ENCODE measurements around the gene LRFN4. TPM values are rescaled to one million over a fixed set of nuclear protein-coding genes. Genes with fewer than 3 reads are reported as not detected.
"Not testable (repeated sequence)": the region's sequence is repeated elsewhere in the genome, so short reads cannot be mapped to it uniquely, and the experiment has no call there.

Gene LRFN4
- total RNA-seq, 1 donor from 2014 or later, result 19.6 TPM

- peaks cover 4% of the 10 kb centered on the region for H3K36me3 Mint-ChIP-seq (ENCODE audit: insufficient read depth)
- H3K4me1 Mint-ChIP-seq (ENCODE audit: low read depth), result no peaks in the 10 kb centered on the region
- no peak for TF ChIP-seq CTCF (IDR thresholded peaks at IDR 0.05; ENCODE audit: unreplicated experiment)
- peak overlapping the region; percentile 24 for H3K27ac Mint-ChIP-seq
- no peaks in the 10 kb centered on the region for H3K9me3 Mint-ChIP-seq (ENCODE audit: low read depth)
- no peak for DNase-seq (ENCODE audit: low spot score, unreplicated experiment)
- no peak overlapping the region for H3K4me3 Mint-ChIP-seq (ENCODE audit: low read depth)
- H3K27me3 Mint-ChIP-seq, result no peaks in the 10 kb centered on the region
Measured at GRCh38 chr11:66818231-66818955, 38.5 kb upstream of the LRFN4 start.

- no peak for DNase-seq (ENCODE audit: low spot score, unreplicated experiment)
- peaks cover 3% of the 10 kb centered on the region for H3K36me3 Mint-ChIP-seq (ENCODE audit: insufficient read depth)
- no peaks in the 10 kb centered on the region for H3K4me1 Mint-ChIP-seq (ENCODE audit: low read depth)
Measured at GRCh38 chr11:66820381-66820780, 36.5 kb upstream of the LRFN4 start.

GRCh38 chr11:66820901-66821300 lies 36.0 kb upstream of the LRFN4 start:
- H3K27ac Mint-ChIP-seq, result no peak overlapping the region
- H3K4me1 Mint-ChIP-seq (ENCODE audit: low read depth), result no peaks in the 10 kb centered on the region
- H3K4me3 Mint-ChIP-seq (ENCODE audit: low read depth), result no peak overlapping the region
- DNase-seq (ENCODE audit: low spot score, unreplicated experiment), result no peak
- H3K27me3 Mint-ChIP-seq, result no peaks in the 10 kb centered on the region
- no peak for TF ChIP-seq CTCF (IDR thresholded peaks at IDR 0.05; ENCODE audit: unreplicated experiment)
- no peaks in the 10 kb centered on the region for H3K9me3 Mint-ChIP-seq (ENCODE audit: low read depth)
- H3K36me3 Mint-ChIP-seq (ENCODE audit: insufficient read depth), result peaks cover 3% of the 10 kb centered on the region

More at GRCh38 chr11:66820381-66820780, 36.5 kb upstream of the LRFN4 start:
- H3K4me3 Mint-ChIP-seq (ENCODE audit: low read depth), result no peak overlapping the region
- no peak for TF ChIP-seq CTCF (IDR thresholded peaks at IDR 0.05; ENCODE audit: unreplicated experiment)
- H3K27ac Mint-ChIP-seq, result no peak overlapping the region
- H3K9me3 Mint-ChIP-seq (ENCODE audit: low read depth), result no peaks in the 10 kb centered on the region
- no peaks in the 10 kb centered on the region for H3K27me3 Mint-ChIP-seq

- H3K36me3 Mint-ChIP-seq (ENCODE audit: insufficient read depth), result peaks cover 4% of the 10 kb centered on the region
- no peak for TF ChIP-seq CTCF (IDR thresholded peaks at IDR 0.05; ENCODE audit: unreplicated experiment)
- no peaks in the 10 kb centered on the region for H3K9me3 Mint-ChIP-seq (ENCODE audit: low read depth)
Measured at GRCh38 chr11:66823700-66824099, 33.2 kb upstream of the LRFN4 start.

GRCh38 chr11:66824573-66824972 lies 32.3 kb upstream of the LRFN4 start:
- H3K27ac Mint-ChIP-seq, result not testable (repeated sequence)

More at GRCh38 chr11:66823700-66824099, 33.2 kb upstream of the LRFN4 start:
- DNase-seq (ENCODE audit: low spot score, unreplicated experiment), result no peak
- Mint-ChIP-seq H3K27me3 (no peaks in the 10 kb centered on the region), H3K4me1 (ENCODE audit: low read depth) (no peaks in the 10 kb centered on the region), H3K4me3 (ENCODE audit: low read depth) (no peak overlapping the region), H3K27ac (peak overlapping the region; percentile 79)

GRCh38 chr11:66834539-66834845 lies 22.4 kb upstream of the LRFN4 start:
- Mint-ChIP-seq H3K4me3 (ENCODE audit: low read depth) (no peak overlapping the region), H3K4me1 (ENCODE audit: low read depth) (peaks cover 9% of the 10 kb centered on the region), H3K27ac (peak overlapping the region; percentile 23), H3K27me3 (no peaks in the 10 kb centered on the region), H3K9me3 (ENCODE audit: low read depth) (no peaks in the 10 kb centered on the region), H3K36me3 (ENCODE audit: insufficient read depth) (peaks cover 2% of the 10 kb centered on the region)
- no peak for TF ChIP-seq CTCF (IDR thresholded peaks at IDR 0.05; ENCODE audit: unreplicated experiment)
- DNase-seq (ENCODE audit: low spot score, unreplicated experiment), result no peak

More at GRCh38 chr11:66824573-66824972, 32.3 kb upstream of the LRFN4 start:
- H3K36me3 Mint-ChIP-seq (ENCODE audit: insufficient read depth); DNase-seq (ENCODE audit: low spot score, unreplicated experiment); H3K4me1 Mint-ChIP-seq (ENCODE audit: low read depth); H3K9me3 Mint-ChIP-seq (ENCODE audit: low read depth); H3K27me3 Mint-ChIP-seq; H3K4me3 Mint-ChIP-seq (ENCODE audit: low read depth): not testable (repeated sequence)
